Thymus (tissue), 11 donors: ENCODE data around the gene HRCT1. TPM values are rescaled to one million over a fixed set of nuclear protein-coding genes. Genes with fewer than 3 reads are reported as not detected.
A peak's percentile ranks its signal among the peaks of the same experiment; 100 is the strongest.

Experiments
- DNase-seq, 9 donors: peaks; one replicate each; pipeline ENCODE4 v3.0.0-alpha.2; 2013; ENCODE audit warnings: low spot score in 9 of 9, low read depth in 6 of 9, missing footprints in 1 of 9
- H3K27ac ChIP-seq, 2 donors: one replicate each; pipeline ENCODE4 v1.5.1; 2013; ENCODE audit warnings: control low read depth in 1 of 2, low read depth in 1 of 2, low read length in 1 of 2, mild to moderate bottlenecking in 1 of 2, moderate library complexity in 1 of 2
- H3K27me3 ChIP-seq, 2 donors: one replicate each; pipeline ENCODE4 v1.5.1; 2013; ENCODE audit warnings: low read length in 1 of 2; ENCODE audit not compliant: control insufficient read depth in 2 of 2, insufficient read depth in 1 of 2
- H3K36me3 ChIP-seq, 2 donors: one replicate each; pipeline ENCODE4 v1.5.1; 2013; ENCODE audit warnings: low read length in 1 of 2, mild to moderate bottlenecking in 1 of 2, moderate library complexity in 1 of 2; ENCODE audit not compliant: control insufficient read depth in 2 of 2, insufficient read depth in 2 of 2
- H3K4me1 ChIP-seq, 2 donors: one replicate each; pipeline ENCODE4 v1.5.1; 2013; ENCODE audit warnings: low read length in 2 of 2; ENCODE audit not compliant: control insufficient read depth in 2 of 2, insufficient read depth in 2 of 2
- H3K4me3 ChIP-seq, 2 donors: one replicate each; pipeline ENCODE4 v1.5.1; 2013; ENCODE audit warnings: low read length in 2 of 2, control low read depth in 1 of 2, mild to moderate bottlenecking in 1 of 2
- H3K9me3 ChIP-seq, 2 donors: one replicate each; pipeline ENCODE4 v1.5.1; 2013; ENCODE audit warnings: low read length in 1 of 2, mild to moderate bottlenecking in 1 of 2; ENCODE audit not compliant: control insufficient read depth in 2 of 2, insufficient read depth in 1 of 2
- WGBS: extraction: QIAGEN DNeasy Blood & Tissue Kit; methylation state at CpG from one replicate; pipeline ENCODE4 v1.1.7; 2013; 5-methylcytosine and 5-hydroxymethylcytosine counted together
- polyA plus RNA-seq: library from polyadenylated mRNA; stranded (reverse); fragments of 200-250 nt; gene quantifications from one replicate; pipeline ENCODE4 v1.2.3, GENCODE V29; 2013
- total RNA-seq: library from RNA; stranded (reverse); fragments of 120-200 nt; gene quantifications from one replicate; pipeline ENCODE4 v1.2.4, GENCODE V29; 2013
- donor health status: healthy.

The HRCT1 gene
- total and polyA plus RNA-seq, 2 donors, result 0.14 to 6.1 TPM

GRCh38 chr9:35863583-35863982, 42.4 kb upstream of the HRCT1 start:
- Histone ChIP-seq H3K4me1 (no peaks in the 10 kb centered on the region), H3K4me3 (no peak overlapping the region), H3K36me3 (no peaks in the 10 kb centered on the region), H3K27me3 (peaks cover 0 to 23% of the 10 kb centered on the region in 2 donors), H3K9me3 (no peaks in the 10 kb centered on the region), H3K27ac (no peak overlapping the region)
- DNase-seq, result no peak
- WGBS, result 88% methylated on average over 8 of the region's 8 CpGs

GRCh38 chr9:35864695-35865255, 41.2 kb upstream of the HRCT1 start:
- 98% methylated on average over 8 of the region's 8 CpGs for WGBS
- H3K27ac ChIP-seq, result no peak overlapping the region
- H3K4me3 ChIP-seq, result no peak overlapping the region
- H3K27me3 ChIP-seq, result peaks cover 0 to 16% of the 10 kb centered on the region in 2 donors
- no peaks in the 10 kb centered on the region for H3K4me1 ChIP-seq
- H3K36me3 ChIP-seq, result no peaks in the 10 kb centered on the region
- no peaks in the 10 kb centered on the region for H3K9me3 ChIP-seq
- DNase-seq, result no peak

GRCh38 chr9:35867538-35867937, 38.5 kb upstream of the HRCT1 start:
- WGBS, result 94% methylated on average over 4 of the region's 4 CpGs
- no peaks in the 10 kb centered on the region for H3K9me3 ChIP-seq
- no peak for DNase-seq
- H3K4me1 ChIP-seq, result no peaks in the 10 kb centered on the region
- H3K4me3 ChIP-seq, result no peak overlapping the region
- peaks cover 0 to 6% of the 10 kb centered on the region in 2 donors for H3K27me3 ChIP-seq
- H3K27ac ChIP-seq, result no peak overlapping the region
- no peaks in the 10 kb centered on the region for H3K36me3 ChIP-seq

GRCh38 chr9:35868933-35869332, 37.1 kb upstream of the HRCT1 start:
- WGBS, result 92% methylated on average over 2 of the region's 2 CpGs
- Histone ChIP-seq H3K27me3 (peaks cover 0 to 3% of the 10 kb centered on the region in 2 donors), H3K4me3 (no peak overlapping the region)

GRCh38 chr9:35869621-35870216, 36.3 kb upstream of the HRCT1 start:
- H3K4me3 ChIP-seq, result no peak overlapping the region
- no peak for DNase-seq
- no peaks in the 10 kb centered on the region for H3K36me3 ChIP-seq
- H3K27me3 ChIP-seq, result peaks cover 0 to under 1% of the 10 kb centered on the region in 2 donors
- H3K27ac ChIP-seq, result no peak overlapping the region
- H3K9me3 ChIP-seq, result no peaks in the 10 kb centered on the region
- H3K4me1 ChIP-seq, result no peaks in the 10 kb centered on the region
- WGBS, result 93% methylated on average over 19 of the region's 19 CpGs

More at GRCh38 chr9:35868933-35869332, 37.1 kb upstream of the HRCT1 start:
- Histone ChIP-seq H3K36me3 (no peaks in the 10 kb centered on the region), H3K4me1 (no peaks in the 10 kb centered on the region), H3K9me3 (no peaks in the 10 kb centered on the region), H3K27ac (no peak overlapping the region)
- DNase-seq, result no peak

GRCh38 chr9:35870351-35870923, 35.6 kb upstream of the HRCT1 start, which contains the start of gene OR13J1:
Gene OR13J1, minus strand, starts transcription at chr9:35870401. Its CDS starts 0 bp downstream, at chr9:35870401.
- no peaks in the 10 kb centered on the region for H3K36me3 ChIP-seq
- no peak within 1 kb of the TSS for H3K4me3 ChIP-seq
- no peak within 1 kb of the TSS for H3K27ac ChIP-seq
- no peaks in the 10 kb centered on the region for H3K27me3 ChIP-seq
- no peak for DNase-seq
- H3K4me1 ChIP-seq, result no peaks in the 10 kb centered on the region
- WGBS, result 96% methylated on average over 8 of the region's 8 CpGs
- H3K9me3 ChIP-seq, result no peaks in the 10 kb centered on the region

- no peaks in the 10 kb centered on the region for H3K9me3 ChIP-seq
- no peaks in the 10 kb centered on the region for H3K36me3 ChIP-seq
- DNase-seq, result no peak
- WGBS, result 92% methylated on average over 3 of the region's 3 CpGs
- no peaks in the 10 kb centered on the region for H3K27me3 ChIP-seq
- H3K4me1 ChIP-seq, result no peaks in the 10 kb centered on the region
- no peak overlapping the region for H3K4me3 ChIP-seq
- H3K27ac ChIP-seq, result no peak overlapping the region
These were observed 34.5 kb upstream of the HRCT1 start for GRCh38 chr9:35871545-35871944.

- no peak for DNase-seq
- Histone ChIP-seq H3K27ac (no peak overlapping the region), H3K4me3 (no peak overlapping the region), H3K36me3 (no peaks in the 10 kb centered on the region), H3K4me1 (no peaks in the 10 kb centered on the region), H3K9me3 (no peaks in the 10 kb centered on the region), H3K27me3 (no peaks in the 10 kb centered on the region)
- WGBS, result 76% methylated on average over 3 of the region's 3 CpGs
These were observed 33.5 kb upstream of the HRCT1 start for GRCh38 chr9:35872505-35872904.

GRCh38 chr9:35882263-35882848, 23.6 kb upstream of the HRCT1 start:
- no peaks in the 10 kb centered on the region for H3K4me1 ChIP-seq
- WGBS, result 5% methylated on average over 4 of the region's 4 CpGs
- no peaks in the 10 kb centered on the region for H3K9me3 ChIP-seq
- no peak overlapping the region for H3K4me3 ChIP-seq
- peak; percentile 33 to 82 (median 61) for DNase-seq
- no peak overlapping the region for H3K27ac ChIP-seq
- H3K36me3 ChIP-seq, result no peaks in the 10 kb centered on the region
- H3K27me3 ChIP-seq, result peaks cover 0 to 3% of the 10 kb centered on the region in 2 donors
